GM10266 (cell line): Measurements from ENCODE around the gene PRRC2A.

Experiments
- DNase-seq: peaks from one replicate; pipeline ENCODE4 v3.0.0; 2012; ENCODE audit errors: extremely low spot score
- CTCF ChIP-seq: IDR thresholded peaks from 2 replicates; pipeline ENCODE4 v1.5.1; 2012; ENCODE audit warnings: mild to moderate bottlenecking, low read depth; ENCODE audit not compliant: control insufficient read depth, insufficient read depth; ENCODE audit errors: missing control alignments

Gene PRRC2A

GRCh38 chr6:31655349-31656237, 35.1 kb downstream of the PRRC2A start, which contains the start of gene APOM:
APOM (plus strand) TSS chr6:31655894; CDS start chr6:31655967, 73 bp downstream.
- TF ChIP-seq CTCF, result no peak
- DNase-seq, result no peak

GRCh38 chr6:31657406-31658157, 37.1 kb downstream of the PRRC2A start:
- TF ChIP-seq CTCF, result no peak
- no peak for DNase-seq

GRCh38 chr6:31658158-31658688, 37.7 kb downstream of the PRRC2A start:
- no peak for TF ChIP-seq CTCF
- DNase-seq, result no peak

GRCh38 chr6:31658983-31659648, 38.6 kb downstream of the PRRC2A start:
- TF ChIP-seq CTCF, result no peak
- DNase-seq, result no peak

GRCh38 chr6:31659649-31660380, 39.3 kb downstream of the PRRC2A start:
- TF ChIP-seq CTCF, result no peak
- no peak for DNase-seq

- peak; percentile 85 for DNase-seq
- TF ChIP-seq CTCF, result no peak
Observed at GRCh38 chr6:31660381-31661261, 40.1 kb downstream of the PRRC2A start, which contains the start of gene C6orf47. C6orf47 (minus strand) TSS chr6:31660778; CDS start chr6:31659947, 831 bp downstream.
